AG09309 (cell line): ENCODE results near the gene IQCE.

Experiments used
- DNase-seq: peaks from one replicate; pipeline ENCODE4 v3.0.0-alpha.2; 2010; ENCODE audit warnings: low read depth
- H3K4me3 ChIP-seq: 2 replicates; pipeline ENCODE4 v1.5.1; 2011; ENCODE audit warnings: mild to moderate bottlenecking, low read depth, low read length, moderate library complexity; ENCODE audit not compliant: control insufficient read depth
- CTCF ChIP-seq: IDR thresholded peaks from 2 replicates; pipeline ENCODE4 v1.5.1; 2011; ENCODE audit warnings: mild to moderate bottlenecking, low read depth, low read length, inconsistent platforms; ENCODE audit not compliant: insufficient read depth, control insufficient read depth; ENCODE audit errors: missing control alignments

IQCE gene

GRCh38 chr7:2611401-2611800 is 52.6 kb downstream of the IQCE start:
- TF ChIP-seq CTCF: no peak
- no peak overlapping the region for H3K4me3 ChIP-seq
- DNase-seq: no peak

- no peak for TF ChIP-seq CTCF
Measured at GRCh38 chr7:2611922-2612321, 53.1 kb downstream of the IQCE start.

GRCh38 chr7:2612445-2613097 is 53.8 kb downstream of the IQCE start:
- H3K4me3 ChIP-seq: no peak overlapping the region
- DNase-seq: no peak
- TF ChIP-seq CTCF: no peak

More at GRCh38 chr7:2611922-2612321, 53.1 kb downstream of the IQCE start:
- DNase-seq: no peak
- H3K4me3 ChIP-seq: no peak overlapping the region

GRCh38 chr7:2613098-2613930 is 54.5 kb downstream of the IQCE start:
- no peak overlapping the region for H3K4me3 ChIP-seq
- no peak for TF ChIP-seq CTCF
- DNase-seq: no peak

- DNase-seq: peak; percentile 31
- TF ChIP-seq CTCF: no peak
- H3K4me3 ChIP-seq: no peak overlapping the region
Measured at GRCh38 chr7:2613931-2614600, 55.3 kb downstream of the IQCE start.

GRCh38 chr7:2614631-2615330 is 56.0 kb downstream of the IQCE start:
- H3K4me3 ChIP-seq: no peak overlapping the region
- no peak for DNase-seq
- no peak for TF ChIP-seq CTCF
